Activated CD8-positive, alpha-beta memory T cell treated with anti-CD3 and anti-CD28 coated beads, Interleukin-2, amount 50 U/mL, for 24 hours (primary cell): ENCODE results near the gene RHO.
A peak's percentile ranks its signal among the peaks of the same experiment; 100 is the strongest.
"Not testable (repeated sequence)": the region's sequence is repeated elsewhere in the genome, so short reads cannot be mapped to it uniquely, and the experiment has no call there.

Source experiments
- DNase-seq: peaks from one replicate; pipeline ENCODE4 v3.0.0-alpha.2; 2020; ENCODE audit errors: extremely low read depth

The RHO gene

DNA sequence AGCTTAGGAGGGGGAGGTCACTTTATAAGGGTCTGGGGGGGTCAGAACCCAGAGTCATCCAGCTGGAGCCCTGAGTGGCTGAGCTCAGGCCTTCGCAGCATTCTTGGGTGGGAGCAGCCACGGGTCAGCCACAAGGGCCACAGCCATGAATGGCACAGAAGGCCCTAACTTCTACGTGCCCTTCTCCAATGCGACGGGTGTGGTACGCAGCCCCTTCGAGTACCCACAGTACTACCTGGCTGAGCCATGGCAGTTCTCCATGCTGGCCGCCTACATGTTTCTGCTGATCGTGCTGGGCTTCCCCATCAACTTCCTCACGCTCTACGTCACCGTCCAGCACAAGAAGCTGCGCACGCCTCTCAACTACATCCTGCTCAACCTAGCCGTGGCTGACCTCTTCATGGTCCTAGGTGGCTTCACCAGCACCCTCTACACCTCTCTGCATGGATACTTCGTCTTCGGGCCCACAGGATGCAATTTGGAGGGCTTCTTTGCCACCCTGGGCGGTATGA is at the start of gene RHO:
Gene RHO (plus strand): TSS at position 51 of the 512 bp plus-strand sequence. CDS start 95 bp downstream, at position 146.
- DNase-seq = no peak

DNA sequence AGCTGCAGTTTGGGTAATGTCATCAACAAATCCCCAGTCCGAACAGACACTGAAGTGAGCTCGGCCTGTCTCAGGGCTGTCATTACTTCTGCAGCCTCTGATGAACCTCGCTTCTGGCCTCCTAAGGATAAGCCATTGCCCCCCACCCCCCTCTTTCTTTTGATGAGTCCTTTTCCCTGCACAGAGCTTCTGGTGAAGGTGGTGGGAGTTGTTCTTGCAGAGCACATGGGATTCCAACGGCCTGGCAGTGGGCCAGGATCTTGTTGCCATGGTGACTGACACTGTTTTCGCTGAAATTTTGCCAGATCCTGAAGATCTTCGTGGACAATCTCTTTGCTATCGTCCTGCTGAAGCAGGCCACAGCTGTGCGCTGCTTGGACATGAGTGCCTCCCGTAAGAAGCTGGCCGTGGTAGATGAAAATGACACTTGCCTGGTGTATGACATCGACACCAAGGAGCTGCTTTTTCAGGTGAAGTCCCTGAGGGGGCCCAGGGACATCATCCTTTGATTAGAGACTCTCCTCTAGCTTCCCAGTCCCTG is 47.1 kb upstream of the RHO start:
- not testable (repeated sequence) for DNase-seq

DNA sequence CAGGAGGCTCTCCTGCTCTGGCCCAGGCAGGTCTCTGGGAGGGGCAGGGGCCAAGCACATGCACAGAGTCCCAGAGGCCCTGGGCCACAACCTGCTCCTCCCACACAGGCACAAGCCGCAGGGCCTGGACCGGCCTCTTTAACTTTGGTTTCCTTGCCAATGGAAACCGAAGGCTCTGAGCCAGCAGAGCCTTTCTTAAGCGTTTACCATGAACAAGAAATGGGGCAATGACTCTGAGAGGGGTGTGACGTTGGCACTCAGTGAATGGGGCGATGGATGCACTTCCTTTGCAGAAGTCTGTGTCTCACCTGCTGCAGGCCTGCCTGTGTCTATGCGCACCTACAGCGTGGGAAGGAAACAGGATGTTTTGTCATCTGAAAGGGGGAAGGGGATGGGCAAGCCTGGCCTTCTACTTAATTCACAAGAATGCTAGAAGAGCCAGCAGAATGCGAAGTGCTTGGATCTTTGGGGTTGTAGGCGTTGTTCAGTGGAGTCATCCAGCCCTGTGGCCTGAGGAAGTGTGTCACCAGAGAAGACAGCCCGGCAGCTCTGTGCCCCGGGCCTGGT is 46.6 kb upstream of the RHO start:
- DNase-seq = no peak

DNA sequence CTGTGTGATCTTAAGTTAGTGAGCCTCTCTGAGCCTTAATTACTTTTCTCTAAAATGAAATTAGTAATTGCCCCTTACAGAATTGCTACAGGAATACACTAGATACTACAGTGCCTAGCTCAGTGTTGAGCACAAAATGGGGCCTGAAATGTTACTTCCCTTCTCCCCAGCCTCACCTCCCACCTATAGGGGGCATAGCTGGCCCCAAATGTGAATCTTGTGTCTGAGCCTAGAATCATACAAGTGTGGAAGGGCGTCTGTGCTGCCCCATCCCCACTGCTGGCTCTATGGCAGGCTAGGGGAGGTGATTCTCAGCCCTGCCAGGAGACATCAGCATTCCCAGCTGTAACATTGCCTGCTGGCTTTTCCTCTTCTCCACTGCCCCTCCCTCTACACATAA is 45.7 kb upstream of the RHO start:
- DNase-seq = no peak

DNA sequence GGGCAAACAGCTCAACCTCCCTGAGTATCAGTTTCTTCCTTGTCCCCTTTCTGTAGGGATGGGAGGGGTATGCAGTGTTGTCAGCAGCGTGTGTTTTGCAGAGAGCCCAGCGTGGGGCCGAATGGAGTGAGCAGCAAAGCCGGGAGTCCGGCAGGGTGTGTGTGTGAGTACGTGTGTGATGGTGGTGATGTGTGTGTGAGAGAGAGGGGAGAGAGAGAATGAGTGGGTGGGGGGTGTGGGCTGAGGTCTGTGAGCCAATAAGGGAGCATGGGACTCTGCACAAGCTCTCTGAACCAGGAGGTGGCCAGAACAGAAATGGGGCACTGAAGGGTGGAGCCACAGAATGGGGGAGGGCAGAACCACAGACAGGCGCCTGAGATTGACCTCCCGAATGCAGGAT is 44.6 kb upstream of the RHO start:
- no peak for DNase-seq

DNA sequence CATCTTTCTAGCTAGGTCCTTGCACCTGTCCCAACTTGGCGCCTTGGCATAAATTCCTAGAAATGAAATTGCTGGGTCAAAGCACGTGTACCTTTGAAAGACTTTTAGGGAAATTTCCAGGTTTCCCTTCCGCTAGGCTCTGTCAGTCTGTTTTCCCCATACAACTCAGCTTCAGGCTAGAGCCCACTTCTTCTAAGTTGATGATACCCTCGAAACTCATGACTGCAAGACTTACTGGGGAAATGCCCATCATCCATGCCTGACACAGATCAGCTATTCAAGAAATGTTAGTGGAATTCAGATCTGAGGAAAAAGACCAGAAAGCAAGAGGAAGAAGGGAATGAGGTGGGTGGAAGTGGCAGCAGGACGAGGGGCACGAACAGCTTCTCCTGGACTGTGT is 43.3 kb upstream of the RHO start:
- not testable (repeated sequence) for DNase-seq

DNA sequence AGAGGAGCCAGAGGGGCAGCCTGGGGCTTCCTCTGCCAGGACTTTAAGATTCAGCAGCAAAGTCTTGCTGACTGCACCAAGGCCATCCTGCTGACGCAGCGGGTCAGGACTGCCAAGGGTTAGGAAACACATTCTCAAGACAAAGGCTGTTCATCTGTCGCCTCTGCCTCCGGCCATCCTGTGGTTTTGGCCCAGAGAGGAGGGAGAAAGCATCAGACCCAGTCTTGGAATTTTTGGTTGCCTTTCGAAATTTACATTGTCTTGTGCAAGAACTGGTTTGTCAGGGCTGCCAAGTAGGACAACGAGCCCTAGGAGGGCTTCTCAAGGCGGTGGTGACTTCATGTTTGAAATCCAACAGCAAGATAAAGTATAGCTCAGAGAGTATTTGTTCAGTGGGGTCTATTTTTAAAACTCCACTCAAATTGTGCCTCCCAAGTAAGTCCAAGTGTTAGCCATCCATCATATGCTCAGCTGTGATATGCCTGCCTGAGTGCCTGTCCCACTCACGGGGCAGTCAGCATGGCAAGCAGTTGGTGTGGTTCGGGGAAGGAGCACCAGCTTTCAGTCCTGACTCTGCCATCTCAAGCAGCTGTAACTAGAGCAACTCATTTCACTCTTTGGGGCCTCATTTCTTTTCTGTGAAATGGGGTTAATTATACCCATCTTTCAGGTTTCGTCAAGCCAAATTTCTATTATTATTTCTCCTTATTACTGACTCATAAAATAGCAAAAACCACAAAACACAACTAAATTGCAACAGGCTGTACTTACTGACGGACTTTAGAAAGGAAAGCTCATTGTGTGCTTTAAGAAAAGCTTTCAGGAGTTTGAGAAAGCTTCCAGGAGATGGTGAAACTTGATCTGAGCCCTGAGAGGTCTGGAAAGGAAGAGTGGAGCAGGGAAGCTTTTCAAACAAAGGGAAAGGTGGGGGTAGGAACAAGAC is 42.4 kb upstream of the RHO start:
- DNase-seq = no peak

DNA sequence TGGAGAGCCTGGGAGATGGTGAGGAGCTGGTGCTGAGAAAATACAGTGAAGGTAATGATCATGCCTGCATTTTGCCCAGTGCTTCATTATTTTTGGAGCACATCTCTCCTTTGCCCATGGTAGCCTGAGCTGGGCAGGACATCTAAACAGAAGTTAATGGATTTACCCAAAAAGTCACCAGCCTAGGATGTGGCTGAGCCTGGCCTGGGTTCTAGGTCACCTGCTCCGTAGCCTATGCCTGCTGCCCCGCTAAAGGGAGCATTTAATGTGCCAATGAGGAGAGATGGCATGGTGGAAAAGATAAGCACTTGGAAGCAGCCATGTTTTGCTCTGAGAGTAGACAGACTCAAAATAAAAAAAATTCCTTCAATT is 41.8 kb upstream of the RHO start:
- no peak for DNase-seq

DNA sequence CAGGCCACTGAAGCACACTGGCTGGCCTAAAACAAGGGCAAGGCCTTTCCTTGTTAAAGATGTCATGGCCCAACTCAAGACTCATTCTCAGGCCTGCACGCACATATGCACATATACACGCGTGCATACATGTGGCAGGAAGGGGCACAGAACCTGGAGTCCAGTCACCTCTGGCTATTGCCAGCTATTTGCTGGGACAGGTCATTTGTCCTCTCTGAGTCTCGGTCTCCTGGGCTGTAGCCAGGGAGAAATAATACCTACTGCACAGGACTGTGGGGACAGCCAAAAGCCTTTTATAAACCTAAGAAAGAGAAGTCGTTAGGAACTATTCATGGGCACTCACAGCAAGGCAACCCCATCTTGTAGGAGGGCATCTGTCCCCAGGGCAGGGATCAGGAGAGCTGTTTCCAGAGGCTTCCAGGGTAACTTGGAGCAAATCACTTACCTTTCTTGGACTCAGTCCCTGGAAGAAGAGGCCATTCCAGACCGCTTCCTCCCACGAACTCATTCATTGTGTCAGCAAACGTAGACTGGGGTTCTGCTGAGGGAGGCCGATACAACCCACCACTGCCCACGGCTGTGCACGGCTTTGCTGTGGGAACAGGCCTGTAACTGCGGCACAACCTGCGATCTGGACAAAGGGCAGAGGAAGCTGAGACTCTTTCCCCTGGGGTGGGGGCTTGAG is 41.1 kb upstream of the RHO start:
- DNase-seq = no peak

DNA sequence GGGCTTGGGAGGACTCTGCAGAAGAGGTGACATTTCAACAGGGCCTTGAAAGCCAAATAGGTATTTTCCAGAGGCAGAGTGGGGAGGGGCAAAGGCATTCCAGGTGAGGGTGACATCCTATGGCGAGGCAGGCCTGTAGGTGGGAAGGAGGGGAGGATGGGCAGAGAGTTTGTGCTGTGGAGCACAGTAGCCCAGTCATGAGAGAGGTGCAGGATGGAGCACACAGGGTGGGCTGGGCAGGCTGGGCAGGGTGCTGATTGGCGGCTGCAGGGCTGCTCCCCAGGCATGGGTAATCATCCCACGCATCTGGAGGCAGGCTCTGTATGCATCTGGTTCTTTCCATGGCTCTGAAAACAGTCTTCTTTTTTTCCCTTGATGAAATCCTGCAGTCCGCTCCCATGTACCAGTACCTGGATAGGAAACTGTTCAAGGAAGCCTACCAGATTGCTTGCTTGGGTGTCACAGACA is 40.5 kb upstream of the RHO start:
- not testable (repeated sequence) for DNase-seq

DNA sequence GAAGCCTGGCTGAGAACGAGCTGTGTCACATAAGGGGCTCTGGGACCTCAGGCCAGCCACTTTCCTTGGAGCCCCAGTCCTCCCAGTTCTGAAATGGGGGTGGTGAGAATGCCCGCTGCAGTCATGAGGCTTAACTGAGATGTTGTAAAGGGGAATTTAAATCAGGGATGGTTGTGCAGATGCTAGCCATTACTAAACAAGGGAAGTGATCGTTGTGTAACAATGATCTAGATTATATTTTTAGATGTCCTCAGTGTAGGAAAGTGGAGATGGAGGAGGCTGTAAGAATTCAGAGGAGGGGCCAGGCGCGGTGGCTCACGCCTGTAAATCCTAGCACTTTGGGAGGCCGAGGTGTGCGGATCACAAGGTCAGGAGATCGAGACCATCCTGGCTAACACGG is 39.2 kb upstream of the RHO start:
- DNase-seq = not testable (repeated sequence)

DNA sequence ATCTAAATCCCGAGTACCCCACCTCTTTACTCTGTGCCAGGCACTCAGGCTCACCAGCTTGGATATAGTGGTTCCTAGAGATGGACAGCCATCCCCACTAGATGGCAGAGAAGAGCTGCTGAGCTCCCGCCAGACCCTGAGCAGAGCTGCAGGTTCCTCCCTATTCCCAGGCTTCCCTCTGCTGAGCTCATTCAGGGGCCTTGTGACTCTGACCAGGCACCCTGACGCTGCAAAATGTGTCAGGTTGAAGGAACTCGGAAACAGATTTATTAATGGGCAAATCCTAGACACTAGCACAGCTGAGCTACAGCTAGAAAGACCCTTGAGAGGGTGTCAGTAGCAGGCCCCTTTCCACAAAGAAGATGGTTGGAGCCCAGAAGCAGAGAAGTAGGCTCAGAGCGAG is 38.2 kb upstream of the RHO start:
- DNase-seq = peak; percentile 9

DNA sequence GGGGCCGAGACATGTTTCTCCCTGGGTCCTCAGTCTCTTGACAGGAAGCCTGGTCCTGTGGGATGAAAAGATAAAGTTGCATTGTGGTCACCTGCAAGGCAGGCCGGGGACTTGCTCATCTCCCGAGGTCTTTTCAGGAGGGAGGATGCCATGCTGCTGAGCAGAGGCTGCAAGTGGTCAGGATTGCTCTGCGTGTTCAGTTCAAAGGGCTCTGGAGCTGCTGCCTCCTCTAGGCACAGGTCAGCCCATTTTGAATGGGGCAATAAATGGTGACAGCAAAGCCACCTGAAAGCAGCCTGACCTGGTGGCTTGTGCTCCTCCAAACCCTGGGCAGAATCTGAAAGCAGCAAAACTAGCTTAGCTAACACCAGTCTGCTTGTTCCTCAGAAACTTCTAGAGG is 37.4 kb upstream of the RHO start:
- DNase-seq = not testable (repeated sequence)

DNA sequence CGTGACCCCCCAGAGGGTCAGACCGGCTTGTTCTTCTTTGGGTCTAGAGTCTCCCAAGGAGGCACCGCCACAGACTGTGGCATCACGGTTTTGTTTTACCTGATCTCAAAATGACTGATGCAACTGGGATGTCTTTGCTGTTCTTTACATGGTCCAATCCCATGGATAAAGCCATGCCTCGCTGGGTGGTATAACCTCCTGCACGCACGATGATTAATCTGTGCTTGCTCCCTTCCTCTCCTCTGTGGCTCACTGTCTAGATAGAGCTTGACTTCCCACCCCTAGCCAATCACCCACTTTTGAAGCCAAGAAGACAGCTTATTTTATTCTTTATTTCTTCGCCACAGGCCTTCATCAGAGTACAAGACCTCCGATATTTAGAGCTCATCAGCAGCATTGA is 36.6 kb upstream of the RHO start:
- no peak for DNase-seq

DNA sequence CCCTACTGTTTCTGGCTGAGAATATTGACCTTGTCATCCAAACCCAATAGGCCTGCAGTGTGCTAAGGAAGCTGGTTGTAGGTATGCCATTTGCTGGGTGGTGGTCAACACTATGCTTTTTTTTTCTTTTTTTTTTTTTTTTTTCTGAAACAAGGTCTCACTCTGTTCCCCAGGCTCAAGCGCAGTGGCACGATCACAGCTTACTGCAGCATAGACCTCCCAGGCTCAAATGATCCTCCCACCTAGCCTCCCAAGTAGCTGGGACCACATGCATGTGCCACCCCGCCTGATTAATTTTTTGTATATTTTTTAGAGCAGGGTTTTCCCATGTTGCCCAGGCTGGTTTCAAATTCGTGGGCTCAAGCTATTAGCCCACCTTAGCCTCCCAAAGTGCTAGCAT is 35.7 kb upstream of the RHO start:
- DNase-seq = no peak

DNA sequence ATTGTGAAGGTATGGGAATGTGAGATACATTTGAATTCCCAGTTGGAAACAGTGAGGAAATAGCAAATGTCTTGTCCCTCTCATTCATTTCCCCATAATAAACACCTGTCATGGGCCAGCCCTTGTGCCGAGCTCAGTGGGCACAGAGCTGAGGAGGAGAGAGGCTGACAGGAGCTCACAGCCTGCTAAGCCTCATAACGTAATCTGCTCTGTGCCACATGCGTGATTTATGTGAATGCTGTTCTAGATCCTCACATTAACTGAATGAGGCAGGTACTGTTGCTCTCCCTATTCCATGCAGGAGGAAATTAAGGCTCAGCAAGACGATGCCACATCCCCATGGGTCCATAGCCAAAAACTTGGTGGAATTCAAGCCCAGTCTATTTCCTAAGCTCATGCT is 35.2 kb upstream of the RHO start:
- no peak for DNase-seq

DNA sequence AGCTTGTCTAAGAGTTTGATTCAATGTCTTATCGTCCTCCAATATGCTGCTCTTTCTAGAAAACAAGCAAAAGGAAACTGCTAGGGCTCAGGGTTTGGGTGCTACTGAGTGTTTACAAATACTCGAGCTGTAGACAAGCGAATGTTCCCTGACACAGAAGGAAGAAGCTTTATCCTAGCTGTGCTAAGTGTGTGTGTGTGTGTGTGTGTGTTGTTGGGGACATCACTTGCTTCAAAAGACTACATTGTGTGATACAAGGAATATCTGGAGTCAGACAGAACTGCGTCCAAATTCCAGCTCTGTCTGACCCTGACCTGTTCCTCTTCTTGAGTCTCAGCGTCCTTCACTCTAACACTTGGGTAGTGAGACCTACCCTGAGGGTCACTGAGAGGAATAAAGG is 33.9 kb upstream of the RHO start:
- DNase-seq = not testable (repeated sequence)

DNA sequence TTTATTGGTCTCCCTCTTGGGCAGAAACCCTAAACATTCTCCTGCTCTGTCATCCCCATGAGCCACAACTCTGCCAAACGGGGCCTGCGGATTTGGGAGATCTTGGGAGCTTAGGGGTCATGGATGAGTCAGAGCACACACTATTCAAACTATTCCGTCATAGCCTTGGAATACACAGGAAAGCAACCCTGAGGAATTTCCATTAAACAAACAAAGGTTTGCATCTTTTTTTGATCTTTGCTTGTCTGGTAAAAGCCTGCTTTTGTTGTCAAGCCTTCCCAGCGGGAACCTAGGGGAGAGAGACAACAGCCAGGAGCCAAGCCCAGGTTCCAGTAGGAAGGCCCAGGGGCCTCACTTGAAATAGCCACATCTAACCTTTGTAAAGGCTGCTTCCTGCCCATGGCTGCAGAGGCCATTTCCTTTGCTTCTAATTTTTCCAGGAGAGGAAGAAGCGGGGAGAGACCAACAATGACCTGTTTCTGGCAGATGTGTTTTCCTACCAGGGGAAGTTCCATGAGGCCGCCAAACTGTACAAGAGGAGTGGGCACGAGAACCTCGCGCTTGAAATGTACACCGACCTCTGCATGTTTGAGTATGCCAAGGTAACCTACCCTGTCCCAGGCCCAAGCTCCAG is 33.3 kb upstream of the RHO start:
- not testable (repeated sequence) for DNase-seq

DNA sequence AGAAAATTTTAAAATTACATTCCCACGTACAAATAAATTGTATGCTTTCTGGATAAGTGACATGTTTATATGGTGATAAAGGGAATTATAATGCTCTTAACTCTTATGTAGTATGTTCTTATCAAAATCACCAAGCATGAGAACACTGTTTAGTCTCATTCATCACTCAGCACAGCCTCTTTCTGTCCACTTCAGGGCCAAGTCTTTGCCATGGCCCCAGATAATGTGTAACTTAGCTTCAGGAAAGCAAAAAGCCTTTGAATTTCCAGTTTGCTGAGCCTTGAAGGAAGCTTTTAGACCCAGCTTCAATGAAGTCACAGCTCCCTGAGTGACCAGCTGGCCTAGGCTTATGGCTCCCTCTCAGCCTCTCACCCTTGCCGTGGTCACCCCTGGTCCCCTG is 30.6 kb upstream of the RHO start:
- not testable (repeated sequence) for DNase-seq

DNA sequence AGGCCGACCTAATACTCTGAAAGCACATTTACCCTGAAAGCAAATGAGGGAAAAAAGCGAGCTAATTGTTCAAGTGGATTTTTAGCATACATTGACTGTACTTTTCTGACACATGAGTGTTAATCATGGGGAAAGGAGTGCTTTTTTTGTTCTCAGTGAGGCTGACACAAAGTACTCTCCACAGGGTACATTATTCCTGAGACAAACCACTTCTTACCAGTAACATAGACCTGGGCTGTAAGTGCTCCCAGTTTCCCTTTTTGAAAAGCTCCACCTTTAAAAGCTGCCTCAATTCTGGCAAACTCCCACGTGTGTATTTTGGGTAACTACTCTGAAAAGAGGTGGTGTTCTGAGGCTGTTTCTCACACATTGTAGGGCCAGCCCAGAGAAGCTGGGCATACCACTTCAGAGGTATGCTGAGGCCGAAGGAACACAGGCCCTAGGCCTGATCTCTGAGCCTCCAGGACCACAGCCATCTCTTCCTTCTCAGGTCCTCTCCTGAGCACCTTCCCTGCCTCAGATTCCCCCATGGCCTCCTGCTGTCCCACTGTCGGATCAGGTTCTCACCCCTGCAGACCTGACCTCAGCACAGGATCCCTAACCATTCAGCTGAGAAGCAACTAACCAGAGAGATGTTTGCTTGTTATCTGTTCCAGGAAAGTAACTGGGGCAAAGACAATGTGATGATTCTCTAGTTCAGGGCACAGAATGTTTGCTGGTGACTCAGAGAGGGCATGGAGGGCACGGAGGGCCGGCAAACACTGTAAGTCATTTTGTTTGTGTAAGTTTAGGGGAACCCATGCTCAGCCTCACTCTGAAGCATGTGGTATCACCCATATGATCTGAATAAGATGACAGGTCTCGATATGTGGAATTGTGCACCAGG is 29.6 kb upstream of the RHO start:
- not testable (repeated sequence) for DNase-seq
